HL-60 (cell line): ENCODE results near the gene KRT82.

Source experiments
- GABPA ChIP-seq: IDR thresholded peaks from 2 replicates; pipeline ENCODE4 v1.6.1; 2012; ENCODE audit warnings: low read depth
- POLR2AphosphoS5 ChIP-seq: IDR thresholded peaks from 2 replicates; pipeline ENCODE4 v1.6.1; 2012; ENCODE audit warnings: low read depth
- REST ChIP-seq: IDR thresholded peaks from 2 replicates; pipeline ENCODE4 v1.6.1; 2012; ENCODE audit warnings: low read depth; ENCODE audit not compliant: insufficient replicate concordance
- TF ChIP-seq, protein P1 (sequence below): IDR thresholded peaks from one replicate; pipeline ENCODE4 v1.5.1; 2011; ENCODE audit warnings: low read length, control low read depth, inconsistent platforms; ENCODE audit not compliant: insufficient read depth

DNA sequence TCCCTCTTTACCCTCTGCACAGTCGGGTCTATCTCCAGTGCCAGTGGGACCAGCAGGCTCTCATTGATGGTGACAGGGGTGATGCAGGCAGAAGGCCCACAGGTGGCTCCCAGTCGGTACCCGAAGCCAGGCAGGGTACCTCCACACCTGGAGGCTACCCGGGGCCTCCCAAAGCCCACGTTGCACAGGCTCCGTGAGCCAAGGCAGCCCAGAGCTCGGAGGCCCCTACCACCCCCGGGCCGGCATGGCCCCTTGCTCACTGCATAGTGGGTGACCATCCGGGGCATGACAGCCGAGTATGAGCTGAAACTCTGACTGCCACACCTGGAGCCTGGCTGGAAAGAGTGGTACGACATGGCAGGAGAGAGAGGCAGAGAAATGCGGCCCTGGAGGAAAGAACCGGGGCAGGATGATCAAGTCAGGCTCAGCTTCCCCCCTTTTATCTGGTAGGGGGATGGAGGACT is at the start of gene KRT82:
- TF ChIP-seq, protein P1, sequence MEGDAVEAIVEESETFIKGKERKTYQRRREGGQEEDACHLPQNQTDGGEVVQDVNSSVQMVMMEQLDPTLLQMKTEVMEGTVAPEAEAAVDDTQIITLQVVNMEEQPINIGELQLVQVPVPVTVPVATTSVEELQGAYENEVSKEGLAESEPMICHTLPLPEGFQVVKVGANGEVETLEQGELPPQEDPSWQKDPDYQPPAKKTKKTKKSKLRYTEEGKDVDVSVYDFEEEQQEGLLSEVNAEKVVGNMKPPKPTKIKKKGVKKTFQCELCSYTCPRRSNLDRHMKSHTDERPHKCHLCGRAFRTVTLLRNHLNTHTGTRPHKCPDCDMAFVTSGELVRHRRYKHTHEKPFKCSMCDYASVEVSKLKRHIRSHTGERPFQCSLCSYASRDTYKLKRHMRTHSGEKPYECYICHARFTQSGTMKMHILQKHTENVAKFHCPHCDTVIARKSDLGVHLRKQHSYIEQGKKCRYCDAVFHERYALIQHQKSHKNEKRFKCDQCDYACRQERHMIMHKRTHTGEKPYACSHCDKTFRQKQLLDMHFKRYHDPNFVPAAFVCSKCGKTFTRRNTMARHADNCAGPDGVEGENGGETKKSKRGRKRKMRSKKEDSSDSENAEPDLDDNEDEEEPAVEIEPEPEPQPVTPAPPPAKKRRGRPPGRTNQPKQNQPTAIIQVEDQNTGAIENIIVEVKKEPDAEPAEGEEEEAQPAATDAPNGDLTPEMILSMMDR = no peak
- TF ChIP-seq POLR2AphosphoS5 (no peak), GABPA (no peak), REST (no peak)
